HCT116 (cell line): ENCODE data around the gene SYNRG. TPM values are rescaled to one million over a fixed set of nuclear protein-coding genes. Genes with fewer than 3 reads are reported as not detected.

ENCODE experiments used
- ATAC-seq: fragments of 200-7000 bp; cut with Tn5 transposase; 2 replicates; pipeline ENCODE4 v1.9.1; 2020; ENCODE audit warnings: mild to moderate bottlenecking, moderate library complexity
- BruUV-seq: library from RNA; stranded (reverse); fragments of 400-500 nt; replicated peaks from 2 replicates; lab custom pipeline; 2021; lab: Mats Ljungman, UMichigan
- CTCF ChIA-PET: fragments of 300-600 bp; sonication (Branson Sonifier 250); formaldehyde crosslinking; loops from one replicate; lab custom pipeline; 2021; ENCODE audit warnings: antibody characterized with exemption; lab: Charles Lee
- POLR2A ChIA-PET: fragments of 300-600, 350-600 bp; sonication (Branson Sonifier 250); formaldehyde crosslinking; loops from one replicate; lab custom pipeline; 2021; ENCODE audit warnings: antibody characterized with exemption; lab: Charles Lee
- RAD21 ChIA-PET, 2 experiments: fragments of 300-600 bp; sonication (Branson Sonifier 250); formaldehyde crosslinking; loops; one replicate each; lab custom pipeline; 2023; ENCODE audit warnings: low total read pairs in 2 of 2; ENCODE audit not compliant: uncharacterized antibody in 2 of 2, unreplicated experiment in 2 of 2, low non-redundant PET in 1 of 2; lab: Charles Lee
- DNase-seq: peaks from one replicate; pipeline ENCODE4 v3.0.0-alpha.2; 2010; ENCODE audit warnings: low read depth, low spot score
- H2AFZ ChIP-seq: fragments of 200-600 bp; shearing (Covaris generic), sonication (generic); 2 replicates; pipeline ENCODE4 v1.6.1; 2017; ENCODE audit warnings: low read depth, mixed run types, mixed read lengths, antibody characterized with exemption, low read length; ENCODE audit not compliant: poor library complexity, severe bottlenecking
- H3K27ac ChIP-seq: 2 replicates; pipeline ENCODE4 v1.5.1; 2012; ENCODE audit warnings: low read depth, low read length
- H3K27me3 ChIP-seq: fragments of 200-600 bp; sonication (generic); 2 replicates; pipeline ENCODE4 v1.6.1; 2016; ENCODE audit warnings: mixed run types, low read length, mixed read lengths; ENCODE audit not compliant: insufficient read depth
- H3K36me3 ChIP-seq, 2 experiments: fragments of 200-500 bp in 1 of 2; fragments of 200-600 bp in 1 of 2; sonication (Bioruptor generic) in 1 of 2; sonication (generic) in 1 of 2; 2 replicates each; pipeline versions ENCODE4 v1.5.1 to v1.6.1; 2014 to 2016; ENCODE audit warnings: low read length in 2 of 2, inconsistent platforms in 1 of 2, mixed read lengths in 1 of 2, mixed run types in 1 of 2; ENCODE audit not compliant: insufficient read depth in 2 of 2, control insufficient read depth in 1 of 2
- H3K4me1 ChIP-seq, 2 experiments: fragments of 200-600 bp in 1 of 2; sonication (generic) in 1 of 2; 2 replicates each; pipeline versions ENCODE4 v1.5.1 to v1.6.1; 2012 to 2017; ENCODE audit warnings: low read length in 2 of 2, inconsistent platforms in 1 of 2, mild to moderate bottlenecking in 1 of 2, mixed read lengths in 1 of 2, mixed run types in 1 of 2, moderate library complexity in 1 of 2; ENCODE audit not compliant: insufficient read depth in 2 of 2, control insufficient read depth in 1 of 2
- H3K4me2 ChIP-seq: fragments of 200-600 bp; sonication (generic); 2 replicates; pipeline ENCODE4 v1.6.1; 2017; ENCODE audit warnings: mixed run types, low read length, mixed read lengths
- H3K4me3 ChIP-seq, 2 experiments: fragments of 200-600 bp in 1 of 2; sonication (generic) in 1 of 2; replicated peaks in 1 of 2; 2 replicates each; pipeline ENCODE4 v1.5.1; 2011 to 2016; ENCODE audit warnings: low read length in 2 of 2, control low read depth in 1 of 2, low read depth in 1 of 2, mild to moderate bottlenecking in 1 of 2, mixed read lengths in 1 of 2, mixed run types in 1 of 2
- H3K79me2 ChIP-seq: fragments of 200-600 bp; sonication (generic); 2 replicates; pipeline ENCODE4 v1.6.1; 2017; ENCODE audit warnings: mild to moderate bottlenecking, mixed run types, low read length, moderate library complexity, mixed read lengths; ENCODE audit not compliant: insufficient read depth
- H3K9ac ChIP-seq: fragments of 200-600 bp; sonication (generic); 2 replicates; pipeline ENCODE4 v1.6.1; 2016; ENCODE audit warnings: low read length, mixed read lengths
- H3K9me2 ChIP-seq: fragments of 200-600 bp; sonication (generic), shearing (Covaris generic); 2 replicates; pipeline ENCODE4 v1.6.1; 2017; ENCODE audit warnings: mixed run types, mild to moderate bottlenecking, moderate library complexity; ENCODE audit not compliant: insufficient read depth
- H3K9me3 ChIP-seq, 2 experiments: fragments of 200-500 bp in 1 of 2; fragments of 200-600 bp in 1 of 2; sonication (Bioruptor generic) in 1 of 2; sonication (generic) in 1 of 2; 2 replicates each; pipeline ENCODE4 v1.6.1; 2014 to 2017; ENCODE audit warnings: low read length in 2 of 2, mixed read lengths in 2 of 2, inconsistent platforms in 1 of 2, low read depth in 1 of 2, mild to moderate bottlenecking in 1 of 2, mixed run types in 1 of 2, moderate library complexity in 1 of 2; ENCODE audit not compliant: control insufficient read depth in 1 of 2, insufficient read depth in 1 of 2
- H4K20me1 ChIP-seq: fragments of 200-600 bp; sonication (generic), shearing (Covaris generic); 2 replicates; pipeline ENCODE4 v1.6.1; 2017; ENCODE audit warnings: mixed run types, mild to moderate bottlenecking, moderate library complexity; ENCODE audit not compliant: insufficient read depth
- CEBPB ChIP-seq: IDR thresholded peaks from 2 replicates; pipeline ENCODE4 v1.6.1; 2012; ENCODE audit warnings: low read depth
- EZH2 ChIP-seq: fragments of 200-600 bp; sonication (generic); IDR thresholded peaks from 2 replicates; pipeline ENCODE4 v1.6.1; 2017; ENCODE audit warnings: antibody characterized with exemption, mixed run types
- FOSL1 ChIP-seq: IDR thresholded peaks from 2 replicates; pipeline ENCODE4 v1.6.1; 2012; ENCODE audit warnings: low read depth
- JUND ChIP-seq: IDR thresholded peaks from 2 replicates; pipeline ENCODE4 v1.6.1; 2012
- POLR2A ChIP-seq: IDR thresholded peaks from 2 replicates; pipeline ENCODE4 v1.7.0; 2011; ENCODE audit warnings: borderline replicate concordance; ENCODE audit not compliant: insufficient read depth, insufficient read length; ENCODE audit errors: extremely low read depth
- POLR2AphosphoS5 ChIP-seq: IDR thresholded peaks from 2 replicates; pipeline ENCODE4 v1.6.1; 2011; ENCODE audit warnings: mild to moderate bottlenecking, low read depth, low read length, moderate library complexity
- RAD21 ChIP-seq: IDR thresholded peaks from 2 replicates; pipeline ENCODE4 v1.6.1; 2012; ENCODE audit warnings: low read depth, mild to moderate bottlenecking
- SIN3A ChIP-seq: IDR thresholded peaks from 2 replicates; pipeline ENCODE4 v1.6.1; 2012; ENCODE audit warnings: low read depth
- SRF ChIP-seq: IDR thresholded peaks from 2 replicates; pipeline ENCODE4 v1.6.1; 2012; ENCODE audit warnings: low read depth
- YY1 ChIP-seq: IDR thresholded peaks from 2 replicates; pipeline ENCODE4 v1.6.1; 2011; ENCODE audit warnings: low read length, low read depth, moderate library complexity, mild to moderate bottlenecking; ENCODE audit not compliant: insufficient replicate concordance; ENCODE audit errors: extremely low read depth
- ZNF274 ChIP-seq: fragments of 200-500 bp; sonication (Bioruptor generic); IDR thresholded peaks from 2 replicates; pipeline ENCODE4 v1.6.1; 2014; ENCODE audit warnings: mild to moderate bottlenecking, low read depth, low read length, inconsistent platforms
- intact Hi-C: fragments of 100-400 bp; cut with micrococcal nuclease; formaldehyde crosslinking; loops from 2 replicates; pipeline ENCODE4 v1.10.0; 2022
- total RNA-seq: library from RNA; stranded (reverse); gene quantifications from one replicate; pipeline ENCODE4 v1.2.1, GENCODE V29; 2021; ENCODE audit not compliant: unreplicated experiment
- TF ChIP-seq, protein P1 (sequence below): IDR thresholded peaks from 2 replicates; pipeline ENCODE4 v1.6.1; 2012; ENCODE audit warnings: low read depth
- TF ChIP-seq, protein P2 (sequence below), 3 experiments: fragments of 200-600 bp in 1 of 3; sonication (generic) in 1 of 3; IDR thresholded peaks in 2 of 3; conservative IDR thresholded peaks in 1 of 3; 2 replicates each; pipeline ENCODE4 v1.5.1; 2012 to 2017; ENCODE audit warnings: low read depth in 2 of 3, low read length in 2 of 3, antibody characterized with exemption in 1 of 3, borderline replicate concordance in 1 of 3, control low read depth in 1 of 3, mild to moderate bottlenecking in 1 of 3, mixed read lengths in 1 of 3, mixed run types in 1 of 3, moderate library complexity in 1 of 3; ENCODE audit not compliant: insufficient read depth in 1 of 3

Gene SYNRG
- total RNA-seq, 1 experiment from 2014 or later = 23.8 TPM

DNA sequence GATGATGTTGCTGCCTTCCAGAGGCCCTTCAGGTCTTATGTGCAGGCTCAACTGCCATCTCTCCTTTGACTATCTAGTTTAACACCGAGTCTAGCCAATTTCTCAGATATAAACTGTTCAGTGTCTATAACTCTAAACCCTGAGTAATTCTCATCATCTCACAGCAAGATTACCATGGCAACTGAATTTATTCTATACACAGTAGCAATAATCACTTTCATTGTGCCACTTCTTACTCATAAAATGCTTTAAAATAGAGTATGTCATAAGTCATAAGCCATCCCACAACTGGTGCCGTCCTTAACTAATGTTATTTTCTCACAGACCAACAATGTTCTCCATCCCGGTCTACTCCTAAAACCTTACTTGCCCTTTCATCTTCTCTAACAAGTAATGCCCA is 45.0 kb downstream of the SYNRG start:
- peaks cover 13 to 26% of the 10 kb centered on the region in 2 experiments; a peak in 3 of 4 replicates for H3K36me3 ChIP-seq
- ATAC-seq (no peak), DNase-seq (no peak)
- no peak overlapping the region for H3K27ac ChIP-seq
- intact Hi-C loops = no loop called here
- H4K20me1 ChIP-seq = no peaks in the 10 kb centered on the region
- no peak overlapping the region for H3K4me3 ChIP-seq
- POLR2A ChIA-PET = no interaction called here
- no peak overlapping the region for H2AFZ ChIP-seq
- no peaks in the 10 kb centered on the region for H3K79me2 ChIP-seq
- no peaks in the 10 kb centered on the region for H3K9me2 ChIP-seq
- no peak overlapping the region for H3K4me2 ChIP-seq
- H3K9ac ChIP-seq = no peak overlapping the region
- no peaks in the 10 kb centered on the region for H3K27me3 ChIP-seq
- BruUV-seq = no TSS peak
- H3K9me3 ChIP-seq = no peaks in the 10 kb centered on the region
- TF ChIP-seq RAD21 = no peak
- no peak for TF ChIP-seq ZNF274
- TF ChIP-seq POLR2AphosphoS5 = no peak
- no peak for TF ChIP-seq FOSL1
- no peak for TF ChIP-seq POLR2A
- TF ChIP-seq YY1 = no peak
- TF ChIP-seq JUND = no peak
- TF ChIP-seq SIN3A = no peak
- TF ChIP-seq, protein P1, sequence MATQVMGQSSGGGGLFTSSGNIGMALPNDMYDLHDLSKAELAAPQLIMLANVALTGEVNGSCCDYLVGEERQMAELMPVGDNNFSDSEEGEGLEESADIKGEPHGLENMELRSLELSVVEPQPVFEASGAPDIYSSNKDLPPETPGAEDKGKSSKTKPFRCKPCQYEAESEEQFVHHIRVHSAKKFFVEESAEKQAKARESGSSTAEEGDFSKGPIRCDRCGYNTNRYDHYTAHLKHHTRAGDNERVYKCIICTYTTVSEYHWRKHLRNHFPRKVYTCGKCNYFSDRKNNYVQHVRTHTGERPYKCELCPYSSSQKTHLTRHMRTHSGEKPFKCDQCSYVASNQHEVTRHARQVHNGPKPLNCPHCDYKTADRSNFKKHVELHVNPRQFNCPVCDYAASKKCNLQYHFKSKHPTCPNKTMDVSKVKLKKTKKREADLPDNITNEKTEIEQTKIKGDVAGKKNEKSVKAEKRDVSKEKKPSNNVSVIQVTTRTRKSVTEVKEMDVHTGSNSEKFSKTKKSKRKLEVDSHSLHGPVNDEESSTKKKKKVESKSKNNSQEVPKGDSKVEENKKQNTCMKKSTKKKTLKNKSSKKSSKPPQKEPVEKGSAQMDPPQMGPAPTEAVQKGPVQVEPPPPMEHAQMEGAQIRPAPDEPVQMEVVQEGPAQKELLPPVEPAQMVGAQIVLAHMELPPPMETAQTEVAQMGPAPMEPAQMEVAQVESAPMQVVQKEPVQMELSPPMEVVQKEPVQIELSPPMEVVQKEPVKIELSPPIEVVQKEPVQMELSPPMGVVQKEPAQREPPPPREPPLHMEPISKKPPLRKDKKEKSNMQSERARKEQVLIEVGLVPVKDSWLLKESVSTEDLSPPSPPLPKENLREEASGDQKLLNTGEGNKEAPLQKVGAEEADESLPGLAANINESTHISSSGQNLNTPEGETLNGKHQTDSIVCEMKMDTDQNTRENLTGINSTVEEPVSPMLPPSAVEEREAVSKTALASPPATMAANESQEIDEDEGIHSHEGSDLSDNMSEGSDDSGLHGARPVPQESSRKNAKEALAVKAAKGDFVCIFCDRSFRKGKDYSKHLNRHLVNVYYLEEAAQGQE = no peak
- TF ChIP-seq CEBPB = no peak
- no peak for TF ChIP-seq EZH2
- TF ChIP-seq SRF = no peak
- TF ChIP-seq, protein P2, sequence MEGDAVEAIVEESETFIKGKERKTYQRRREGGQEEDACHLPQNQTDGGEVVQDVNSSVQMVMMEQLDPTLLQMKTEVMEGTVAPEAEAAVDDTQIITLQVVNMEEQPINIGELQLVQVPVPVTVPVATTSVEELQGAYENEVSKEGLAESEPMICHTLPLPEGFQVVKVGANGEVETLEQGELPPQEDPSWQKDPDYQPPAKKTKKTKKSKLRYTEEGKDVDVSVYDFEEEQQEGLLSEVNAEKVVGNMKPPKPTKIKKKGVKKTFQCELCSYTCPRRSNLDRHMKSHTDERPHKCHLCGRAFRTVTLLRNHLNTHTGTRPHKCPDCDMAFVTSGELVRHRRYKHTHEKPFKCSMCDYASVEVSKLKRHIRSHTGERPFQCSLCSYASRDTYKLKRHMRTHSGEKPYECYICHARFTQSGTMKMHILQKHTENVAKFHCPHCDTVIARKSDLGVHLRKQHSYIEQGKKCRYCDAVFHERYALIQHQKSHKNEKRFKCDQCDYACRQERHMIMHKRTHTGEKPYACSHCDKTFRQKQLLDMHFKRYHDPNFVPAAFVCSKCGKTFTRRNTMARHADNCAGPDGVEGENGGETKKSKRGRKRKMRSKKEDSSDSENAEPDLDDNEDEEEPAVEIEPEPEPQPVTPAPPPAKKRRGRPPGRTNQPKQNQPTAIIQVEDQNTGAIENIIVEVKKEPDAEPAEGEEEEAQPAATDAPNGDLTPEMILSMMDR (IDR thresholded peaks at IDR 0.05 in 2 of 3, conservative IDR thresholded peaks at IDR 0.05 in 1 of 3; ENCODE audit: borderline replicate concordance in 1 of 3, insufficient read depth in 1 of 3, low read depth in 2 of 3, low read length in 2 of 3) = no peak
- CTCF ChIA-PET = no interaction called here
- H3K4me1 ChIP-seq = no peaks in the 10 kb centered on the region
- RAD21 ChIA-PET = no interaction called here
